Colonic mucosa (tissue), 4 donors: Measurements from ENCODE around the gene RPS23. TPM values are rescaled to one million over a fixed set of nuclear protein-coding genes. Genes with fewer than 3 reads are reported as not detected.
"Not testable (repeated sequence)": the region's sequence is repeated elsewhere in the genome, so short reads cannot be mapped to it uniquely, and the experiment has no call there.

Experiments used
- DNase-seq: peaks from one replicate; pipeline ENCODE4 v3.0.0-alpha.2; 2020
- H3K27ac ChIP-seq: fragments of 200-600 bp; one replicate; pipeline ENCODE4 v1.8.0; 2021
- H3K27me3 ChIP-seq: fragments of 200-600 bp; one replicate; pipeline ENCODE4 v1.8.0; 2021
- H3K36me3 ChIP-seq: fragments of 200-600 bp; one replicate; pipeline ENCODE4 v1.8.0; 2021
- H3K4me1 ChIP-seq: fragments of 200-600 bp; one replicate; pipeline ENCODE4 v1.8.0; 2021; ENCODE audit warnings: mild to moderate bottlenecking
- H3K4me3 ChIP-seq: fragments of 200-600 bp; one replicate; pipeline ENCODE4 v1.8.0; 2021
- H3K9ac ChIP-seq, 2 donors: one replicate each; pipeline ENCODE4 v1.7.0; 2013; ENCODE audit warnings: control low read depth in 2 of 2, low read depth in 2 of 2, low read length in 2 of 2
- H3K9me3 ChIP-seq: fragments of 200-600 bp; one replicate; pipeline ENCODE4 v1.8.0; 2021
- intact Hi-C: fragments of 100-400 bp; cut with DNase I; formaldehyde crosslinking; loops from one replicate; pipeline ENCODE4 v1.14.1; 2022
- total RNA-seq, 2 donors: library from RNA; stranded (reverse); fragmentation: NEBNext Ultra II Directional in 1 of 2; extraction: Animal tissue kit (Norgen Biotek cat#: 25700) in 1 of 2; gene quantifications; one replicate each; pipeline ENCODE4 v1.2.1, GENCODE V29; 2021
- TF ChIP-seq, protein P1 (sequence below): fragments of 200-600 bp; IDR thresholded peaks from one replicate; pipeline ENCODE4 v1.8.0; 2022; ENCODE audit warnings: antibody characterized with exemption, mild to moderate bottlenecking
- donor health status: healthy.
- donor health status: DM: no; HTN: no; CAD: no.
- donor health status: DM: no; HTN: no; CAD: no.

The RPS23 gene
- total RNA-seq, 2 donors from 2014 or later = 1,277 to 1,417 TPM

DNA sequence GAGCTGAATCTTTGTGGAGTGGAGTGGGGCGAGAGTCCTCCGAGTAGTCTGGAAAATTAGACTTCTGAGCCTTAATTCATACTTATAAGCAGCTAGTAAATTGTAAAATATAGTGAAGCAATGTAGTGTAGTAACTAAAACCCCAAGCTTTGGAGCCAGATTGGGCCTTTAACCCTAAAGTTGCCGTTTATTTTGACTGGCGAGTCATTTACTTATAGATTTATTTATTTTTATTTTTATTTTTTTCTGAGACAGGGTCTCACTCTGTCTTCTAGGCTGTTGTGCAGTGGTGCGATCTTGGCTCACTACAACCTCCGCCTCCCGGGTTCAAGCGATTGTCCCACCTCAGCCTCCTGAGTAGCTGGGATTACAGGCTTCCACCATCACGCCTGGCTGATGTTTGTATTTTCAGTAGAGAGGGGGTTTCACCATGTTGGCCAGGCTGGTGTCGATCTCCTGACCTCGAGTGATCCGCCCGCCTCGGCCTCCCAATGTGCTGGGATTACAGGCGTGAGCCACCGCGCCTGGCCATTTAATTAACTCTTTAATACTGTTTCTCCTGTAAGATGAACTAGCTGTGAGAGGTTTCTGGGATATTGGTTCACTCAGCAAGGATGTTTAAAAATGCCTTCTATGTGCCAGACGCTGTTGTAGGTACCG is 687 bp upstream of the RPS23 start:
- intact Hi-C loops = no loop called here
- no peaks in the 10 kb centered on the region for H3K27me3 ChIP-seq
- TF ChIP-seq, protein P1, sequence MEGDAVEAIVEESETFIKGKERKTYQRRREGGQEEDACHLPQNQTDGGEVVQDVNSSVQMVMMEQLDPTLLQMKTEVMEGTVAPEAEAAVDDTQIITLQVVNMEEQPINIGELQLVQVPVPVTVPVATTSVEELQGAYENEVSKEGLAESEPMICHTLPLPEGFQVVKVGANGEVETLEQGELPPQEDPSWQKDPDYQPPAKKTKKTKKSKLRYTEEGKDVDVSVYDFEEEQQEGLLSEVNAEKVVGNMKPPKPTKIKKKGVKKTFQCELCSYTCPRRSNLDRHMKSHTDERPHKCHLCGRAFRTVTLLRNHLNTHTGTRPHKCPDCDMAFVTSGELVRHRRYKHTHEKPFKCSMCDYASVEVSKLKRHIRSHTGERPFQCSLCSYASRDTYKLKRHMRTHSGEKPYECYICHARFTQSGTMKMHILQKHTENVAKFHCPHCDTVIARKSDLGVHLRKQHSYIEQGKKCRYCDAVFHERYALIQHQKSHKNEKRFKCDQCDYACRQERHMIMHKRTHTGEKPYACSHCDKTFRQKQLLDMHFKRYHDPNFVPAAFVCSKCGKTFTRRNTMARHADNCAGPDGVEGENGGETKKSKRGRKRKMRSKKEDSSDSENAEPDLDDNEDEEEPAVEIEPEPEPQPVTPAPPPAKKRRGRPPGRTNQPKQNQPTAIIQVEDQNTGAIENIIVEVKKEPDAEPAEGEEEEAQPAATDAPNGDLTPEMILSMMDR = no peak
- no peak for DNase-seq
- peak overlapping the region; percentile 45 for H3K27ac ChIP-seq
- H3K4me3 ChIP-seq = peak overlapping the region; percentile 79
- H3K4me1 ChIP-seq = peaks cover 5% of the 10 kb centered on the region
- H3K9me3 ChIP-seq = no peaks in the 10 kb centered on the region
- peak overlapping the region; percentile 28 to 89 for H3K9ac ChIP-seq
- H3K36me3 ChIP-seq = peaks cover 10% of the 10 kb centered on the region

DNA sequence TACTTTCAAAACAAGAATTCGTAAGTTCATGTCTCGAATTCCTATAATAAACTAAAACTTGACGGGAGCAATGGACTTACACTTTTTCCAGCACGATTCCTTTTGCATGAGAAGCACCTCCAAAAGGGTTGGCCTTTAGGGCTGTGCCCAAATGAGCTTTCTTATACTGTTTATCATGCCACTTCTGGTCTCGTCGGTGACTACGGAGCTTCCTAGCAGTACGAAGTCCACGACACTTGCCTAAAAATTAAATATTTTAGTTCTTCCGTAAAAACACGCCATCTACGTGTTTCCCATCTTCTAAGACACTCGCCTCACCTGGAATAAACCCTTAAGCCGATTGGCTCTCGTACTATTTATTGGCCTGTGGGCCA is 554 bp downstream of the RPS23 start:
- TF ChIP-seq, protein P1 = no peak
- Histone ChIP-seq H3K4me3 (peak overlapping the region; percentile 79), H3K27ac (peak overlapping the region; percentile 45), H3K36me3 (peaks cover 10% of the 10 kb centered on the region), H3K9ac (peak overlapping the region; percentile 87 to 89), H3K4me1 (peaks cover 5% of the 10 kb centered on the region), H3K9me3 (no peaks in the 10 kb centered on the region), H3K27me3 (no peaks in the 10 kb centered on the region)
- no peak for DNase-seq
- intact Hi-C loops = no loop called here

DNA sequence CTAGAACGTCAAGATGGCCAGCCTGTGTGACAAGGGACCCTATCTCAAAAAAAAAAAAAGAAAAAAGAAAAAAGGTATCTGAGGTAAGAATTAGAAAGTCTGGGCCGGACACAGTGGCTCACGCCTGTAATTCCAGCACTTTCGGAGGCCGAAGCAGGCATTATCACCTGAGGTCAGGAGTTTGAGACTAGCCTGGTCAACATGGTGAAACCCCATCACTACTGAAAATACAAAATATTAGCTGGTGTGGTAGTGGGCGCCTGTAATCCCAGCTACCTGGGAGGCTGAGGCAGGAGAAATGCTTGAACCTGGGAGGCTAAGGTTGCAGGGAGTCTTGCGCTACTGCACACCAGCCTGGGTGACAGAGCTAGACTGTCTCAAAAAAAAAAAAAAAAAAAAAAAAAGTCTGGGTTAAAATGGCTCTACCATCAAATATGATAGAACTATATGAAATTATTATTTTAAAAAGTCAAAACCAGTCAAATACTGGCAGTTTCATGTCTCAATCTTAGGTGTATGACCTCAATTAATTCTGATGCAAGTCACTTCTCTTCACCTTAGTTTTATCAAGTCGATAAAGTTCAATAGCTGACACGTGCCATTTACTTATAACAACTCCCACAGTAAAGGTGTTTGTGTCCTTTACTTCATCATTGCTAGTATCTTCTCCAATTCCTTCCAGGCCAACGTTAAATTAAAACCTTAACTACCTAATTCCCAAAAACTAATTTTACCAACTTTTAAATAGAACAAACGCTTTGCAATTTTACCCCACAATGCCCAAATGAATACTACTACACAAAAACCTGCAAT is 1.1 kb downstream of the RPS23 start:
- TF ChIP-seq, protein P1 = no peak
- no peak for DNase-seq
- peak overlapping the region; percentile 45 for H3K27ac ChIP-seq
- no peaks in the 10 kb centered on the region for H3K27me3 ChIP-seq
- H3K9ac ChIP-seq = peak overlapping the region; percentile 87 to 89
- H3K36me3 ChIP-seq = peaks cover 10% of the 10 kb centered on the region
- peak overlapping the region; percentile 79 for H3K4me3 ChIP-seq
- H3K9me3 ChIP-seq = no peaks in the 10 kb centered on the region
- intact Hi-C loops = no loop called here
- H3K4me1 ChIP-seq = peaks cover 5% of the 10 kb centered on the region

DNA sequence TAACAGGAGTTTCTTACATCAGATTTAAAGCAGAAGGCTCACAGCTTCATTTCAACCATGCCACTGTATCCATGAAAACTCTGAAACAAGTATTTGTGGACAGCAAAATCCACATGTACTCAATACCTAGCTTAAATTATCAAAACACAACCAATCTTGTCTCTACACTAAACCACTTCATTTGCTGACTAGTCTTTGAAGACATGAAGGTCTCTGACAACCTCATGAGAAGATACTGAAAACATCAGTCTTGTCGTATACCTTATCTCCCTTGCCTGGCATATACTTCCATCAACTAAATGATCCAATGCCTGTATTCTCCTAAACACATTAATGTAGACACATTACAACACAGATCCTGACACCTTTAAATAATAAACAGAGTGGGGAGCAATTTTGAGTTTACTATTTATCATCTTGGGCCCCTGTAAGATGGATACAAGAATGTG is 2.9 kb downstream of the RPS23 start:
- DNase-seq = no peak
- Histone ChIP-seq H3K4me3 (no peak overlapping the region), H3K9ac (no peak overlapping the region), H3K27me3 (no peaks in the 10 kb centered on the region), H3K9me3 (no peaks in the 10 kb centered on the region), H3K36me3 (peaks cover 10% of the 10 kb centered on the region), H3K27ac (no peak overlapping the region), H3K4me1 (peaks cover 5% of the 10 kb centered on the region)
- intact Hi-C loops = no loop called here
- TF ChIP-seq, protein P1 = no peak

DNA sequence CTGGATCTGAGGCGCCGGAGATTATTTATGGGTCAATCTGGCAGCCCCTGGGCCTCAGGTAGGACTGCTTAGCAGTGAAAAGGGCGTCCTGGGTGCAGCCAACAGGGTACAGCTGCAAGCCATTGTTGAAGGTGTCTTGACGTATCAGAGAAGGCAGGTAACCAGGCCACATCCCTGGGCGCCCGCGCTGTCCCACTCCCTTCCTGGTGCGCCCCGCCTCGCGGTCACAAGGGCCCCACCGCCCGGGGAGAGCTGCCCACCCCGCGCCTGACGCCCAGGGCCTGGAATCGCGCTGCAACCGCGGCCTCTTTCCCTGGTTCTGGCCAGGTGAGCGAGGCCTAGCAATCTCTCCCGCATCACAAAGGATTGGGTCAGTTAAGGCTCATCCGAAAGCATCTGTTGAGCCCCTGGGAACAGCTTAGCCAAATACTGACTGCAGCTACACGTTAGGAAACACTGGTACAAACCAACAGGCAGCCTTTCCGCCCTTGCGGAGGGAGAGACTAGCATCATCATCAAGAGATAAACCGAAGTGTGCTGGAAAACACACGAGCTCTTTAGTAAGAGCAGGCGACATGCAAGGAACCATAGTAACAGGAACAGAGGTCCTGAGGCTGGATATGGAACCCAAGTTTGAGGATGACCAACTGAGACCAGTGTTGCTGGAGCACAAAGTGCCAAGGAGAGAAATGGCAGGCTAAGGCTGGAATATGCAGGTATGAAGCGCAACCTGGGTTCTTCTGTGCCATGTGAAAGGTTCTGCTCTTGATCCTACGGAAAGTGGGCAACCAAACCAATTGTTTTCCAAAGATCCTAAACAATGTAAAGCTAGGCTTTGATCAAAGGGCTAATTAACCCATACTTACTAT is 3.6 kb downstream of the RPS23 start:
- Histone ChIP-seq H3K4me3 (no peak overlapping the region), H3K9ac (no peak overlapping the region), H3K27me3 (no peaks in the 10 kb centered on the region), H3K9me3 (no peaks in the 10 kb centered on the region), H3K4me1 (peaks cover 5% of the 10 kb centered on the region), H3K27ac (no peak overlapping the region), H3K36me3 (peaks cover 10% of the 10 kb centered on the region)
- DNase-seq = no peak
- TF ChIP-seq, protein P1 = no peak
- intact Hi-C loops = no loop called here

DNA sequence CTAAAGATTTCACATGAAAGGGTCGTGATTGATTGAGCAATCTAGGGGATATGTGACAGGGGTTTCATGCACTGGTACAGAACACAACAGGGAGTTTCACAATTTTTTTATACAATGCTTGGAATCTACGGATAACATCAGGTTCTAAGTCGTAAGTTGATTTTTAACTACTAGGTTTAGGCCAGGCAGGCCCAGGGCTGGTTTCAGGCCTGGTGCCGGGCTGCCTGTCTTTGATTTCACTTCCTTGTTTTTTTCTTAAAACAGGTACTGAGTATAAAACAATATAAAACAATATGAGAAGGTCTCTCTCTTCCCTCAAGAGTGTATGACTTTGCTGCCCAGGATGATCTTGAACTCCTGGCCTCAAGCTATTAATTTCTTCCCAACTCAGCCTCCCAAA is 4.7 kb downstream of the RPS23 start:
- H3K9ac ChIP-seq, DNase-seq, H3K4me1 ChIP-seq, H3K9me3 ChIP-seq, intact Hi-C loops, H3K36me3 ChIP-seq, H3K27me3 ChIP-seq, H3K4me3 ChIP-seq, H3K27ac ChIP-seq: not testable (repeated sequence)

DNA sequence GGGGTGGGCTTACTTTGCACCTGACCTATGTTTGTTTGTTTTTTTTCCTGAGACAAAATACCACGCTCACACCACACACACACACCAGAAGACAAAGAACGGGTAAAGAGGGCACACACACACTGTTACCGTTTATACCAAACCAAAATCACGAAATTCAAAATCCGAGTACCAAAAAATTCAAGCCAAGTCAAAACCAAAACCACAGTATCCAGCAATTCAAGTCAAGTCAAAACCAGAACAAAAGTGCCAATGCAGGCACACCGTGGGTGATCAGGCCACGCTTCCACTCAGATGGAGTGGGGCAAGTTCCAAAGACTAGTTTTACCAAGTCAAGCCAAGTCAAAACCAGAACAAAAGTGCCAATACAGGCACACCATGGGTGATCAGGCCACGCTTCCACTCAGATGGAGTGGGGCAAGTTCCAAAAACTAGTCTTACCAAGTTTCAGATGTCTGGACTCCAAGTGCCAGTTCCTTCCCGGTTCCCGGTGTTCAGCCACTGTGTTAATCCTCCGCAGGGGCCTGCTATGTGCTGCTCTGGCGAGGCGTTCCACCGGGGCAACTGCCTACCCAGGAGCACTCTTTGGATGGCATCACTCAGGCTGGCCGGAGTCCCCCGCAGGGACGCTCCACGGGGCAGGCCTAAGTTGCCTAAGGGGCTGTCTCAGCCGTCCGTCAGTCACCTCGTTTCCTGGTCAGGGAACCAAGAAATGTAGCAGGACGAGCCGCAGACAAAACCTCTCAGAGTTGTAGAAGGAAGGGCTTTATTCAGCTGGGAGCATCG is 5.4 kb downstream of the RPS23 start:
- H3K36me3 ChIP-seq, DNase-seq, H3K4me3 ChIP-seq, intact Hi-C loops, H3K4me1 ChIP-seq, H3K9ac ChIP-seq, H3K27me3 ChIP-seq, H3K27ac ChIP-seq, H3K9me3 ChIP-seq: not testable (repeated sequence)
